ENCODE results near the gene TIE1. TPM values are rescaled to one million over a fixed set of nuclear protein-coding genes. Genes with fewer than 3 reads are reported as not detected.

TIE1 gene
- total RNA-seq, 1 donor from 2014 or later, result 699 TPM

GRCh38 chr1:43311521-43311920, 10.7 kb downstream of the TIE1 start:
- DNase-seq (ENCODE audit: low read depth, low spot score), result no peak

GRCh38 chr1:43312212-43312623, 11.4 kb downstream of the TIE1 start:
- DNase-seq (ENCODE audit: low read depth, low spot score), result no peak

GRCh38 chr1:43312663-43313515, 12.1 kb downstream of the TIE1 start:
- DNase-seq (ENCODE audit: low read depth, low spot score), result no peak

DNA sequence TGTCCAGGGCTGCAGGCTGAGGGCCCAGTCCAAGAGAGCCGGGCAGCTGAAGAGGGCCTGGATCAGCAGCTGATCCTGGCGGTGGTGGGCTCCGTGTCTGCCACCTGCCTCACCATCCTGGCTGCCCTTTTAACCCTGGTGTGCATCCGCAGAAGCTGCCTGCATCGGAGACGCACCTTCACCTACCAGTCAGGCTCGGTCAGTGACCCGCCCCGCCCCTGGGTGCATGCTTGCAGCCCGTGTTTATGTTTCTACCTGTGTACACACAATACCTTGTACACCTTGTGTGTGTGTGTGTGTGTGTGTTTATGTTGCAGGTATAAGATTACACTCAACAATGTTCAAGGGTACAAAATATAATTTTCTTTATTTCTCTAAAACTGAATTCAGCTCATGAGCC, 13.0 kb downstream of the TIE1 start:
- DNase-seq (ENCODE audit: low read depth, low spot score), result no peak

DNA sequence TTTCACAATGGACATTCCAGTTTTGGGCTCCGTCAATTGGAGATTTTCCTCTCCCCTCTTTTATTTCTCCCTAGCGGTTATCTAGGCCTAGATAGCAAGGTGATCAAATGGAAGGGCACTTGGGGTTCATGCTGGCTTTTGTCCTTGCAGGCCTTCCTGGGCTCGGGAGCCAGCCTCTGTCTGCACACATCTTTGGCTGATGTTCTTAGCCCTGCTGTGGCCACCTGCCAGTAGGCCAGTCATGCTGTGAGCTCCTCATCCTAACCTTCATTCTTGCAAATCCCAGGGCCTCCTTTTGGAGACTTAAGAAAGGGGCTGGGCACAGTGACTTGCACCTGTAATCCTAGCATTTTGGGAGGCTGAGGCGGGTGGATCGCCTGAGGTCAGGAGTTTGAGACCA, 13.5 kb downstream of the TIE1 start:
- DNase-seq (ENCODE audit: low read depth, low spot score), result no peak

- DNase-seq (ENCODE audit: low read depth, low spot score), result no peak
These were observed 14.7 kb downstream of the TIE1 start for GRCh38 chr1:43315481-43315880.

- DNase-seq (ENCODE audit: low read depth, low spot score), result no peak
These were observed 15.4 kb downstream of the TIE1 start for GRCh38 chr1:43315963-43316737.

DNA sequence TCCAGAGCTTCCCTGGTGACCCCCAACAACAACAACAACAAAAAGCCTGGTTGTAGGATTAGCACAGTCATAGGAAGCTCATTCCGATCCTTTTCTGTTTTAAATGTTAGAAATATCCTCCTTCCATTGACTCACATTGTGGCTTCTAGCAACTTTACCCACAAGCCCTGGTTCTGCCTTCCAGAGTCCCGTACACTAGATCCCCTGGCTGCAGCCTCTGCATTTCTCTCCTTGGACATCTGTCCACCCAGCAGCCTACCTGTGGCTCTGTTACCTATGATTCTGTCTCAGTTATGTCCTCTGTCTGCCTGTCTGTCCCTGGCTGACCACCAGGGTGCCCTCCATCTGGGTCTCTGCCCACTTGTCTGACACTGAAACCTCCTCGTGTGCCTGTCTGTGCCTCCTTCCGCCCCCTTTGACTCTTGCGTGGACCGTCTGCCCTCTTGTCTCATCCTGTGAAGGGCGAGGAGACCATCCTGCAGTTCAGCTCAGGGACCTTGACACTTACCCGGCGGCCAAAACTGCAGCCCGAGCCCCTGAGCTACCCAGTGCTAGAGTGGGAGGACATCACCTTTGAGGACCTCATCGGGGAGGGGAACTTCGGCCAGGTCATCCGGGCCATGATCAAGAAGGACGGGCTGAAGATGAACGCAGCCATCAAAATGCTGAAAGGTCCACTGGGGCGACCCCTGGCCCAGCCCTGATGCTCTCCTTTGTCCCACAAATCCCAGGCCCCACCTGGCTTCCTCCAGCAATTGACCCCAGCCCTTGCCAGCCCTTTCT, 16.1 kb downstream of the TIE1 start:
- DNase-seq (ENCODE audit: low read depth, low spot score), result no peak

DNA sequence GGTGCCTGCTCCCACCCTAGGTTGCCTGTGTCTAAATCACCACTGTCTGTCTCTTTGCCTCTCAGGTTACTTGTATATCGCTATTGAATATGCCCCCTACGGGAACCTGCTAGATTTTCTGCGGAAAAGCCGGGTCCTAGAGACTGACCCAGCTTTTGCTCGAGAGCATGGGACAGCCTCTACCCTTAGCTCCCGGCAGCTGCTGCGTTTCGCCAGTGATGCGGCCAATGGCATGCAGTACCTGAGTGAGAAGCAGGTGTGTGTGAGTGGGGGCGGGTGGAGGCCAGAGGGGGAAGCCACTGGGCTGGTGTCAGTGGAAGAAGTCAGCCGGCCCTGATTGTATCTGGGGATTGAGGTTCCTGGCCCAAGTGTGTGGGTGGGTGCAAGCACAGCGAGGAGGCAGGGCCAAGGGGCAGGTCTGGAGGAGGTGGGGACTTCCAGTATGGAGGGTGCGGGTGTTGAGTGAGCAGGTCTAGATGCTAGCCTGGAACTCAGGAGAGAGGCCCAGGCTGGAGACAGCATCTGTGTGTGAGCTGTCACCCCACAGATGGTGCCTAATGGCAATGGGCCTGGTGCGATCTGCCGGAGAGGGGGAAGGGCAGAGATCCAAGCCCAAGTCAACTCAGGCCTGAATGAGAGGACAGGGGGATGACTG, 17.2 kb downstream of the TIE1 start:
- DNase-seq (ENCODE audit: low read depth, low spot score), result no peak

DNA sequence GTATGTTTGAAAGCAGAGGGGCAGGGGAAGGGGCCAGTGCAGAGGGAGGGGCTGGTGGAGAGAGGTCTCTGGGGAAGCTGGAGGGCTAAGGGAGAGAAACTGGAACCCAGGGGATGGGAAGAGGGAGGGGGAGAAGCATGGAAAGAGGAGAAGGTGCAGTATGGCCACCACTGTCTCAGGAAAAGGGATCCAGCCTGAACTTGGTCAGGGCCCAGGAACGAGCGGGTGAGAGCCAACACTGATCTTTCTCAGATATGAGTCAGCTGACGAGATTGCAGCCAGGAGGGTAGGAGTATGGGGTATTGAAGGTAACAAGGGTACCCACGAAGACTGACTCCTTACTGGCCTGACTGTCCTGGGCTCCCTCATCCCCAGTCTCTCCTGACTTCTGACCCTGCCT, 18.0 kb downstream of the TIE1 start:
- no peak for DNase-seq (ENCODE audit: low read depth, low spot score)

GRCh38 chr1:43319288-43319687, 18.5 kb downstream of the TIE1 start:
- no peak for DNase-seq (ENCODE audit: low read depth, low spot score)

DNA sequence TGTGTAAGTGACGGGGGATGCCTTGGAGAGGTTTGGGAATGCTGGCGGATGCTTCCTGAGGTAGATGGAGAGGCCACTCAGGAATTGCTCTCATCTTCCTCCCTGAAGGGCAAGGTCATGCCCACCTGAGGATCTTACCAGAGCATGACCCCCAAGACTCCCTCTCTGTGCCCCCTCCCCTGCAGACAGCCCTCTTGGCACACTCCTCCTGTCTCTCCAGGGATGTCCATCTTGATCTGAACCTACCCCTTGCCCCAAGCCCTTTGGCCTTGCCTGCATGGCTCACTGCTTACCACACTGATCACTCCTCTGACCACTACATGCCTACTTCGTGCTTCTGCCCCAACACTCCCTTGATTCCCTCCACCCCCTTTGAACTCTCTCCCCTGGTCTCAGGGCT, 19.0 kb downstream of the TIE1 start:
- no peak for DNase-seq (ENCODE audit: low read depth, low spot score)

- DNase-seq (ENCODE audit: low read depth, low spot score), result no peak
These were observed 20.6 kb downstream of the TIE1 start for GRCh38 chr1:43321331-43321891.

DNA sequence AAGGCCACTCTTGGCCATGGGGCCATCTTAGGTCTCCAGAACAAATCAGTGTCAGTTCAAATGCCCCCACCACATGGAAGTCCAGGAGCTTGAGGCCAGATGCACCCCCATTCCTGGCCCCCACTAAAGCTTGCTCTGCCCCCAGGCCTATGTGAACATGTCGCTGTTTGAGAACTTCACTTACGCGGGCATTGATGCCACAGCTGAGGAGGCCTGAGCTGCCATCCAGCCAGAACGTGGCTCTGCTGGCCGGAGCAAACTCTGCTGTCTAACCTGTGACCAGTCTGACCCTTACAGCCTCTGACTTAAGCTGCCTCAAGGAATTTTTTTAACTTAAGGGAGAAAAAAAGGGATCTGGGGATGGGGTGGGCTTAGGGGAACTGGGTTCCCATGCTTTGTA, 21.7 kb downstream of the TIE1 start:
- DNase-seq (ENCODE audit: low read depth, low spot score), result no peak

DNA sequence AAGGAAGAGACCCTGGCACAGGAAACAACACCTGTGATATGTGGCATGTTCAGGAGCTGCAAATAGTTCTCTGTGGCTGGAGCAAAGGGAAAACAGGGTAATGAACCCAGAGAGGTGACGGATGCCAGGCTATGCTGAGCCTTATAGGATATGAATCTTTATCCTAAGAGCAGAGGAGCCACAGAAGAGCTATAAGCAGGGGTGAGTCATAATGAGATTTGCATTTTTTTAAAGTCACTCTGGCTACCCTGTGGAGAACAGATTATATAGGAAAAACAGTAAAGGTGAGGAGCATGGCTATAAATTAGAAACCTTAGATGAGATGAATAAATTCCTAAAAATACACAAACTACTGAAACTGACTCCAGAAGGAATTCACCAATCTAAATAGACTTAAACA, 24.0 kb downstream of the TIE1 start:
- DNase-seq (ENCODE audit: low read depth, low spot score), result no peak

DNA sequence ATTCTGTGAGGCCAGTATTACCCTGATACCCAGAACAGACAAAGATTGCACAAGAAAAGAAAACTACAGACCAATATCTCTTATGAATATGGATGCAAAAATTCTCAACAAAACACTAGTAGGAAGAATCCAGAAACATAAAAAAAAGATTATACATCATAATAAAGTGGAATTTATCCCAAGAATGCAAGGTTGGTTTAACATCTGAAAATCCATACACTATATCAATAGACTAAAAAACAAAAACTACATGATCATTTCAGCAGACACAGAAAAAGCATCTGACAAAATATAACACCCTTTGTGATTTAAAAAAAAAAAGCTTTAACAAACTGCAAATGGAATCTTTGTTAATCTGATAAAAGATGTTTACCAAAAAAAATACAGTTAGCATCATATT, 24.6 kb downstream of the TIE1 start:
- no peak for DNase-seq (ENCODE audit: low read depth, low spot score)

GRCh38 chr1:43327549-43328292, 26.9 kb downstream of the TIE1 start:
- no peak for DNase-seq (ENCODE audit: low read depth, low spot score)

DNA sequence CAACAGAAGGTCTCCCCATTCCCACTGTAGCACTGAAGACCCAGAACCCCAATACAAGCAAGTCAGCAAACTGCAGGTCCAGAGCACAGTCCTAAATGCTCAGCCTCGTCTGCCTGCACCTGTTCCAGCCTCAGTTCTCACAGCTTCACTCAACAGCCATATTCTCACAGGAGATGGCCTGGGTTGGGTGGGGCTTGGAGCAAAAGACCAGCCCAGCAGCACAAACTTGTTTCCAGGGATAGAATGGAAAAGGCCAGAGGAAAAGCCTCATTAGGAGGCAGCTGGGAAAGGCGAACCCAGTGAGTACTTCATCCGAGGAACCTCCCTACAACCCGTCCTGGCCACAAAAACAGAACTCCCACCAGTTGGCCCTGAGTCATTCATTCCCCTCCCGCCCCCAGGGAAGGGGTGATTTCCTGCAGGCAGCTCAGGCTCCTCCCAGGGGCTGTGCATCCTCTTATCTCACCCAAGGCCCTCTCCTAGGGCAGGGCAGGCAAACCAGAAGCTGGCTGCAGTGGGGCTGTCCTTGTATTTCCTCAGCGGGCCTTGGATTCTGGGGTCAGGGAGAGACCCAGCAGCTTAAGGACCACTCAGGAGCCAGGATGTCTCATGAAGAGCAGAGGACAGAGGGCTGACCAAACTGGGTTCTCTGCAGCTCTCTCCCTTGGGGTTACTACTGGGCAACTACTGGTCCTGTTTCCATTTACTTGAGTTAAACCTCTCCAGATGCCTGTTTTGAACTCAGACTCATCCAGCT, 29.4 kb downstream of the TIE1 start:
- DNase-seq (ENCODE audit: low read depth, low spot score), result peak; percentile 55

DNA sequence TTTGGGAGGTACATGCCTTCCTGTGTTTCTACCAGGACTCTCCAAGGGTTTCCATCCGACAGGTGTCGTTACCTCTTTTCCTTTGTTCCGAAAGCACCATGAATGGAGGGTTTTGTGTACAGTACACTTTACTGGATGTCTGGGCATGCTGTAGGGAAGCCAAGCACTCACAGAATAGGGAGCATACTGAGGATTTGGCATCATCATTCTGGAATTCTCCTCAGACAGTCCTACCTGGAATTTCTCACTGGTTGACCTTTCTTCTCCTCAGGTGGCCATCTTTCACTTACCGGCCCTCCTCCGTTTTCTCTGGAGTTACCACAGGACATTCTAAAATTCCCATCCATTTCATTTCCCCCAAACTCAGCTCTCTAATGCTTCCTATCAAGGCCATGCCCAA, 30.9 kb downstream of the TIE1 start:
- no peak for DNase-seq (ENCODE audit: low read depth, low spot score)
